GM13977 (cell line): ENCODE data around the gene VANGL1.

Source experiments
- DNase-seq: peaks from one replicate; pipeline ENCODE4 v3.0.0; 2012; ENCODE audit warnings: low spot score
- CTCF ChIP-seq: IDR thresholded peaks from 2 replicates; pipeline ENCODE4 v1.5.1; 2012; ENCODE audit warnings: mild to moderate bottlenecking, control low read depth; ENCODE audit not compliant: insufficient read depth; ENCODE audit errors: extremely low read depth, missing control alignments
- in situ Hi-C: fragments of 300-500 bp; cut with MboI; formaldehyde crosslinking; loops from one replicate; pipeline ENCODE4 v1.12.0; 2022; ENCODE audit warnings: low sequenced_read_pairs, low pct_unique_long_range_greater_than_20kb, mixed read lengths, inconsistent platforms; ENCODE audit not compliant: unreplicated experiment

Gene VANGL1

DNA sequence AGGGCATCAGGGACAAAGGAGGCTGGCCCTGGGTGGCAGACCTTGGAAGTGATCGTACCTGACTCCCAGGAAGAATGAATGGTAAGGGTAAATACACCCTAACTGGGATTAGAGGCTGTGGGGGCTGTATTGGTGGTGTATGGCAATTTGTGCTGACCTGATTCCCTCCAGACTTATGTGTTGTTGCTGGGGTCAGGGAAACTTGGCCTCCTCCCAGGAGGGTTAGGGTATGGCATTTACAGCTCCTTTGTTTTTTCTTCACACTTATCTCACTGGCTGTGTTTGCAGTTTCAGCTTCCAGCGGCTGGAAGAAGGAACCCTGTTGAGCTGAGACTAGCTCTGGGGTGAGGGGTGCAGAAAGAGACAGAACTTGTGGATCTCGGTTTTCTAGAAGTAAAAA, 8.2 kb downstream of the VANGL1 start:
- no peak for TF ChIP-seq CTCF
- in situ Hi-C loops, result no loop called here
- no peak for DNase-seq

DNA sequence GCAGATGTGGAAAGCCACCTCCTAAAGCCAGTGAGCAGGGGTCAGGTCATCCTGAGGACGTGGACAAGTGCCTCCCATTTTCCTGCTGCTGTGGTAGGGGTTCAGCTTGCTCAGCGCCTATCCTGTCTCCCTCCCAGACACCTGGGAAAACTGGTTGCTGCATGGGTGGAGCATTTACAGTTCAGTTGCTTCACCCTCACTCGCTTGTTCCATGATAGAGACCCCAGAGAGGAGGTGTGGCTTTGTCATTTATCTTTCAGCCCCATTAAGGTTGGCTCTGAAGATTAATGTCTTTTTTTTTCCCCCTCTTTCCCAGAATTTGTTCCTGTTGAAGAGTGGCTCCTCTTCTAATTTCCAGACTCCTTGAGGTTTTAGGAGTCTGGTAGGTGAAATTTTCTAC, 9.2 kb downstream of the VANGL1 start:
- TF ChIP-seq CTCF, result no peak
- DNase-seq, result no peak
- in situ Hi-C loops, result no loop called here

DNA sequence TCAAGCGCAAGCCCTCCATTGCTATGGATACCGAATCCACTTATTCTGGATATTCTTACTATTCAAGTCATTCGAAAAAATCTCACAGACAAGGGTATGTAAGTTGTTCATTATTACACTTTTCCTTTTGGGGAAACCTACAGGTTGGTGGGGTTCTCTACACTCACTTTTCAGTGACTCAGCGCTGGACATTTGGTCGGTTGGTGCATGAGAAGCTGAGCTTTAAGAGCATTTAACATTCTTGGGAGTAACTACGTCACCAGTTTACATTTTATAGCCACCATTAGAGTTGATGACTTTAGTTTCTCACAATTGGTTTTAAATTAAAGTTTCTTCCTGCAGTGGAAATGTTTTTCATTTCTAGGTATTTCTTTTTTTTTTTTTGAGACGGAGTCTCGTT, 9.6 kb downstream of the VANGL1 start:
- TF ChIP-seq CTCF, result no peak
- in situ Hi-C loops, result no loop called here
- no peak for DNase-seq

DNA sequence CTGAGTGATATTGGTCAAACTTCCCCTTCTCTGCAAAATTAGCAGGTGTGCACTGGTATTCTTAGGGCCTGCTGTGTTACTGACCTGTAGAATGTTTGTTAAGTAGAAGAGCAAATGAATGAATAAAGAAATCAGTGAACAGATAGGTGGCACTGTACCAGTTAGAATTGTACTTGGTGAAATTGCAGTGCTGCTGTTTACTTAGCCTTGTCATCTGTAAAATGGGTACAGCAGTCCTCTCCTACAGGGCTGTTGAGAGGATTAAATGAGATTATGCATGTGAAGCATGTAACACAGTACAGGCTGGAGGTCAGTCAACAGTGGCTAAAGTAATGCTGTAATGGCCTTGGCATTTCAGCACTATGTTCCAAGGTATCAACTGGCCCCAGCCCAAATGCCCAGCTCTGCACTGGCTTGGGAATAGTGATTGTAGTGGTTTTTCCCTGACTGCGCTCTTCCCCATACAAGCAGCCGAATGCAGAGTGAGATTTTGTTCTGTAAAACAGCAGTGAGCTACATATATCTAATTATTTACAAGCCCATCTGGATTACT, 10.5 kb downstream of the VANGL1 start:
- no peak for TF ChIP-seq CTCF
- DNase-seq, result no peak
- in situ Hi-C loops, result no loop called here

DNA sequence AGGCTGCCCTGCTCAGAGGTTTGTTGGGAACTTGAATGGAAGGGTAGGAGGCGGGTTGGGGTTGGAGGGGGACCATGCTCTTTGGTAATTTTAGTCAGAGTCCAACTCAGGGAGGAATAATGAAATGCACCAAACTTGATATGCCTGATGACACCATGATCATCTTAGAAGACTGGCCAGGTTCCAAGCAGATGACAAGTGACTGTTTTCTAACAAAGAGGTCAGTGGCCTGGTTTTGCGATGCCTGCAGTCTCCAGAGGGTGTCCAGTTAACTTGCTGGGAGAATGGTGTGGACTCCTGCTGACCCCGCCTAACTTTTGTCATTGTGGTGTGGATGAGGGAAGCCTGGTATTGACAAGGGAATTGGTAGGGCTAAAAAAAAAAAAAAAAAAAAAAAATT, 12.4 kb downstream of the VANGL1 start:
- no peak for TF ChIP-seq CTCF
- DNase-seq, result no peak
- in situ Hi-C loops, result no loop called here

DNA sequence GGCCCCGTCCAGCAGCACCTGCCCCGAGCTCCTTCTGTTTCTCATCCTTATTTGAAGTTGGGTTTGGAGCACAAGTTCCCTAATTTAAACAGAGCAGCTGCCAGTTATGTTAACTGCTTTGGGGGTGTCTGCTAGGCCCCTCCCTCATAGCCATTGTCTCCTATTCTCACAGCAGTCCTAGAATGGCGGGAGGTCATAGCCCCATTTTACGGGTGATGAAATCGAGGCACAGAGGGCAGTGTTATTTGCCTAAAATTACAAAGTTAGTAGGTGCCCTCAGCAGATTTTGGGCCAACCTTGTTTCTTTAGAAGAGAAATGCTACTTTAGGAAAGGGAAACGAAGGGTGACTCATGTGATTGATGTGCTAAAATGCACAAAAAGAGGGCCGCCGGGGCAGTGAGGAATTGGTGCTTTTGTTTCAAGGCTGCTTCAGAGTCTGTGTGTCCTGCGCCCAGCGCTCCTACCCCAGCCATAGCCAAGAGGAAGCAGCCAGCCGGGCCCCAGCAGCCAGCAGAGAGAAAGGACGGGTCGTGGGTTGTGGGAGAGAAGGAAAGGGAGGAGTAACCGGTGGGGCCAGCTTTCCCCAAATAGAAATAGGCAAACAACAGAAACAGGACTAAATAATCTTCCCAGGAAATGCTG, 13.0 kb downstream of the VANGL1 start:
- DNase-seq, result no peak
- in situ Hi-C loops, result no loop called here
- TF ChIP-seq CTCF, result no peak
